OCI-LY1 (cell line): Measurements from ENCODE around the gene TCF25.
A peak's percentile ranks its signal among the peaks of the same experiment; 100 is the strongest.

Experiments used
- CTCF ChIP-seq: fragments of 200-600 bp; sonication (generic), shearing (Covaris generic); IDR thresholded peaks from 2 replicates; pipeline ENCODE4 v1.5.1; 2017; ENCODE audit warnings: mild to moderate bottlenecking, antibody characterized with exemption, low read length, moderate library complexity, mixed read lengths
- EZH2 ChIP-seq: fragments of 200-600 bp; sonication (generic), shearing (Covaris generic); IDR thresholded peaks from 2 replicates; pipeline ENCODE4 v1.8.0; 2017; ENCODE audit warnings: borderline replicate concordance, mixed run types, mild to moderate bottlenecking, antibody characterized with exemption, low read length, moderate library complexity, mixed read lengths

DNA sequence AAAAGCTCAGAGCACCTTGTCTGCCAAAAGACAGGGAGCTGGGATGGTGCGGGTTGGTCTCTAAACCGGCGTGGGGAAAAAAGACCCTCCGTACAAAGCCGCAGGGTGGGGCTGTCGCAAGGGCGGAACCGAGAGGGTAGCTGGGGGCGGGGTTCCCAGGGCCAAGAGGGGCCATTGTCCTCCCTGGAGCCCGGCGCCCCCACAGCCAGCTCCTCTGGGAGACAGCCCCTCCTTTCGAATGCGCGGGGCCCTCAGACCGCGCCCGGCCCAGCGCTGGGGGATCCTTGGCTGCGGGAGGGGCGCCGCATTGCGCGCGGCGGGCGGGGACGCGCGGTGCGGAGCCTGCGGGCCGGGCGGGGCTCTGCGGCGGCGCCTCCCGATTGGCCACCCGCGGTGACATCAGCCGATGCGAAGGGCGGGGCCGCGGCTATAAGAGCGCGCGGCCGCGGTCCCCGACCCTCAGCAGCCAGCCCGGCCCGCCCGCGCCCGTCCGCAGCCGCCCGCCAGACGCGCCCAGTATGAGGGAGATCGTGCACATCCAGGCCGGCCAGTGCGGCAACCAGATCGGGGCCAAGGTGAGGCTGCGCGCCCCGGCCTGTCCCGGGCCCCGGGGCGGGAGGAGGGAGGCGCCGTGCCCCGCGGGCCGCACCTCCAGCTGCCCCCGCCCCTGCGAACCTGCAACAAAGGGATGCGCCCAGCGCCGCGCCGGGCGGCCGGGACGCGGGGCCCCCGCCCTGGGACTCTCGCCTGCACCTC lies 49.7 kb downstream of the TCF25 start, which contains the start of gene TUBB3:
- TF ChIP-seq CTCF = peak; percentile 19; the same call in 1 of the 2 replicates
- no peak for TF ChIP-seq EZH2
